Peyer's patch (tissue), 4 donors: ENCODE results near the gene RRP1B. TPM values are rescaled to one million over a fixed set of nuclear protein-coding genes. Genes with fewer than 3 reads are reported as not detected.

Experiments
- DNase-seq, 3 donors: peaks; one replicate each; pipeline ENCODE4 v3.0.0-alpha.2; 2017 to 2019
- H3K27ac ChIP-seq, 4 donors: fragments of 200-600 bp; sonication (generic); one replicate each; pipeline ENCODE4 v1.5.1; 2016 to 2019
- H3K27me3 ChIP-seq, 2 donors: fragments of 200-600 bp; sonication (generic); one replicate each; pipeline ENCODE4 v1.5.1; 2019
- H3K36me3 ChIP-seq, 3 donors: fragments of 200-600 bp; sonication (generic); one replicate each; pipeline ENCODE4 v1.5.1; 2016 to 2019
- H3K4me1 ChIP-seq, 4 donors: fragments of 200-600 bp; sonication (generic); one replicate each; pipeline ENCODE4 v1.5.1; 2016 to 2019
- H3K4me3 ChIP-seq, 4 donors: fragments of 200-600 bp; sonication (generic); 1 replicate in 3 of 4; 2 replicates in 1 of 4; pipeline ENCODE4 v1.5.1; 2016 to 2019; ENCODE audit warnings: mild to moderate bottlenecking in 1 of 4
- H3K9me3 ChIP-seq, 4 donors: fragments of 200-600 bp; sonication (generic); one replicate each; pipeline ENCODE4 v1.5.1; 2016 to 2019; ENCODE audit warnings: mild to moderate bottlenecking in 1 of 4
- CTCF ChIP-seq, 6 experiments: fragments of 450-650 bp in 4 of 6; fragments of 200-600 bp in 2 of 6; sonication (generic) in 1 of 6; IDR thresholded peaks; one replicate each; pipeline ENCODE4 v1.5.1; 2017 to 2019; ENCODE audit warnings: antibody characterized with exemption in 6 of 6, mild to moderate bottlenecking in 3 of 6, moderate library complexity in 1 of 6
- POLR2A ChIP-seq, 2 donors: fragments of 450-650 bp; IDR thresholded peaks; one replicate each; pipeline ENCODE4 v1.5.1; 2017; ENCODE audit warnings: antibody characterized with exemption in 2 of 2, mild to moderate bottlenecking in 2 of 2, moderate library complexity in 2 of 2
- total RNA-seq, 4 donors: library from RNA; depleted of rRNA; stranded (reverse); fragments of >200 nt; gene quantifications; one replicate each; pipeline ENCODE4 v1.1.0, GENCODE V29; 2016

RRP1B gene
- total RNA-seq, 4 donors from 2014 or later: 10.7 to 28.1 (median 14.1) TPM

GRCh38 chr21:43664358-43664757 lies 5.0 kb downstream of the RRP1B start:
- Histone ChIP-seq H3K4me1 (peaks cover 0 to 13% (median 2%) of the 10 kb centered on the region in 4 donors), H3K36me3 (no peaks in the 10 kb centered on the region), H3K4me3 (no peak overlapping the region), H3K27me3 (no peaks in the 10 kb centered on the region), H3K9me3 (no peaks in the 10 kb centered on the region), H3K27ac (no peak overlapping the region)
- TF ChIP-seq POLR2A (IDR thresholded peaks at IDR 0.05) (no peak), CTCF (IDR thresholded peaks at IDR 0.05) (no peak)
- DNase-seq: no peak

GRCh38 chr21:43665879-43666278 lies 6.5 kb downstream of the RRP1B start:
- Histone ChIP-seq H3K9me3 (no peaks in the 10 kb centered on the region), H3K27ac (no peak overlapping the region), H3K36me3 (peaks cover 0 to 9% (median 0%) of the 10 kb centered on the region in 3 donors), H3K4me3 (no peak overlapping the region), H3K27me3 (no peaks in the 10 kb centered on the region), H3K4me1 (peaks cover 0 to 5% (median 0%) of the 10 kb centered on the region in 4 donors)
- TF ChIP-seq CTCF (IDR thresholded peaks at IDR 0.05) (no peak), POLR2A (IDR thresholded peaks at IDR 0.05) (no peak)
- DNase-seq: no peak

GRCh38 chr21:43667191-43667904 lies 8.0 kb downstream of the RRP1B start:
- Histone ChIP-seq H3K4me1 (no peaks in the 10 kb centered on the region), H3K27ac (no peak overlapping the region), H3K36me3 (peaks cover 0 to 23% (median 0%) of the 10 kb centered on the region in 3 donors), H3K4me3 (no peak overlapping the region), H3K27me3 (no peaks in the 10 kb centered on the region), H3K9me3 (no peaks in the 10 kb centered on the region)
- TF ChIP-seq POLR2A (IDR thresholded peaks at IDR 0.05) (no peak), CTCF (IDR thresholded peaks at IDR 0.05) (no peak)
- no peak for DNase-seq

- Histone ChIP-seq H3K36me3 (peaks cover 0 to 35% (median 0%) of the 10 kb centered on the region in 3 donors), H3K27ac (no peak overlapping the region), H3K4me1 (no peaks in the 10 kb centered on the region), H3K9me3 (no peaks in the 10 kb centered on the region), H3K27me3 (no peaks in the 10 kb centered on the region), H3K4me3 (no peak overlapping the region)
- no peak for DNase-seq
- TF ChIP-seq POLR2A (IDR thresholded peaks at IDR 0.05): no peak
- TF ChIP-seq CTCF (IDR thresholded peaks at IDR 0.05): no peak
Measured at GRCh38 chr21:43669828-43670605, 10.7 kb downstream of the RRP1B start.

GRCh38 chr21:43675871-43676270 lies 16.5 kb downstream of the RRP1B start:
- no peak for DNase-seq
- Histone ChIP-seq H3K4me1 (no peaks in the 10 kb centered on the region), H3K4me3 (no peak overlapping the region), H3K27me3 (no peaks in the 10 kb centered on the region), H3K27ac (no peak overlapping the region), H3K9me3 (no peaks in the 10 kb centered on the region), H3K36me3 (peaks cover 0 to 62% (median 0%) of the 10 kb centered on the region in 3 donors)
- TF ChIP-seq POLR2A (IDR thresholded peaks at IDR 0.05): no peak
- no peak for TF ChIP-seq CTCF (IDR thresholded peaks at IDR 0.05)
